Thyroid gland (tissue), 4 donors: ENCODE measurements around the gene NME7.

ENCODE experiments used
- CTCF ChIP-seq, 6 experiments: fragments of 200-600 bp in 3 of 6; fragments of 450-650 bp in 3 of 6; sonication (generic) in 3 of 6; IDR thresholded peaks; one replicate each; pipeline ENCODE4 v1.5.1; 2016 to 2019; ENCODE audit warnings: antibody characterized with exemption in 6 of 6, mild to moderate bottlenecking in 2 of 6, inconsistent platforms in 1 of 6, moderate library complexity in 1 of 6
- POLR2A ChIP-seq, 2 donors: fragments of 450-650 bp; IDR thresholded peaks; one replicate each; pipeline ENCODE4 v1.6.1; 2017; ENCODE audit warnings: antibody characterized with exemption in 2 of 2, mild to moderate bottlenecking in 2 of 2, moderate library complexity in 1 of 2

- no peak for TF ChIP-seq POLR2A (IDR thresholded peaks at IDR 0.05)
- TF ChIP-seq CTCF (IDR thresholded peaks at IDR 0.05), result no peak
These were observed 45.5 kb downstream of the NME7 start for GRCh38 chr1:169322138-169322537.
